ENCODE data around the gene MTCH1.
A peak's percentile ranks its signal among the peaks of the same experiment; 100 is the strongest.

The MTCH1 gene

DNA sequence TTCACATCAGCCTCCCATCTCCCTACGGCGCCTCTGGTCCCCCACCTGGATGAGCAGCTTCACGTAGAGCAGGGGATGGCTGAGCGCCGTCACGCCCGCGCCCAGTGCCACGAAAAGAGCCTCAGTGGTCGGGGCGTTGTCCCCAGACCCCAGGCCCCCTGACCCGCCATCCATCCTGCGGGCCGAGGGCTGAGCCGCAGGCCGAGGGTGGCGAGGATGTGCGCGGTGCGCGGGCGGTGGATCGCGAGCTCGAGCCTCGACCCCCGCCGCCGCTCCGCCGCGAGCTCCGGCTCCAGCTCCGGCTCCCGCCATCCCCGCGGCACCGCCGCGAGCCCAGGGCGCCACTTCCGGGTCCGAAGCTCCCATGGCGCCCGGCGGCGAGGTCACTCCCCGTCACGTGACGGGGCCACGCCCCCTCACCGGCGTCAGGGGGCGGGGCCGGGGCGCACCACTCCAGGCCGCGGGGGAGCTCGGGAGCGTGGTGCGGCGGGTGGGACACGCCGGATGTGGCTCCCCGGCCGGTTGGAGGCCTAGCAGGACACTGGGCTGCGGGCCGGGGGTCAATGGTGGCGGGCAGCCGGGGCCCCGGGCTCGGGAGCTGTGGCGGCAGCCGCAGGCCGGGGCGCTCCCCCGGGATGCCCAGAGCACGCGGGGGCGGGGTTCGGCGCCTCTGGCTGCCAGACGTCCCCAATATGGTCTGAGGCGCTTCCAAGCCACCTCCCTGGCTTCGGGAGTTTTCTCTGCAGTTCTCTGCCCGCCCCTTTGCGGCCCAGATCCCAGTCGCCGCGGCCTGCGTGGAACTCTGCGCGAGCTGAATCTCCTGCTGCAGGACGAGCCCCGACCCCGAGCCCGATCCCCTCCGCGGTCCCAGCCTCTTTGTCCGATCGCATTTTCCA is at the start of gene MTCH1:
Gene MTCH1, minus strand, starts transcription at position 389 of the 896 bp plus-strand sequence. Its CDS starts 23 bp downstream, at position 366.
- peak; percentile 81 for DNase-seq (ENCODE audit: low read depth)

DNA sequence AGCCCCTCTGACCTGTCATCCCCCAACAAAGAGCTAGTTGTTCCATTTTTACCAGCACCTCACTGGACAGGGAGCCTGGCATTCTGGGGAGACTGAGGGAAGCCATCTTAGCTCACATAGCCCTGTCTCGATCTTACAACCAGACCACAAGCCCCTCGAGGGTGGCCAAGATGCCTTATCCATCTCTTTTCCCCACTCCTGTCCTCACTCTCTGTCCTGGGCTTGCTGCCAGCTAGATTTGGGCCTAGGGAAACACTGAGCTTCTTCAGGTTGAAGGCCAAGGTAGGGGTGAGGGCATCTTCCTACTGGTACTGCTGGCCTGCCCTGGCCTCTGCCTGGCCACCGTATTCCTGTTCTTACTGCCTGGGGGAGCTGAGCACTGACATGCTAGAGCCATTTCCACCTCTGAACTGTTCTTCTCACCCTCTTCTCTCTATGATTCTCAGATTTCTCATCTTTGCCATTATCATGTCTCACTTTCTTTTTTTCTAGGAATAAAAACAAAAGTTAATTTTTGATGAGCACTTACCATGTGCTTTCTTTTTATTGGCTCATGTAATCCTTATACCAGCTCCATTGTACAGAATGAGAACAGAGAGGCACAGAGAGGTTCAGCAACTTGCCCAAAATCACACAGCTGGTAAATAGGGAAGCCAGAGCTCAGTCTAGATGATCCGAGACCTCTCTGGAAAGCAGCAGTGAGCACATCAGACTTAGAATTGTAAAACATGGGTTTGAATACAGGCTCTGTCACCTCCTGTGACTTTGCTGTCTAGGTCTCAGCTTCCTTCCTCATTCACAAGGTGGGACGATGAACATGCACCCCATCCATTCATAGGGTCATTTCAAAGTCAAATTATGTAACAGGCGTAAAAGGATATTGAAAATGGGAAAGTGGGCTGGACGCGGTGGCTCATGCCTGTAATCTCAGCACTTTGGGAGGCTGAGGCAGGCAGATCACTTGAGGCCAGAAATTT is 48.1 kb upstream of the MTCH1 start:
- DNase-seq (ENCODE audit: low read depth) = no peak

DNA sequence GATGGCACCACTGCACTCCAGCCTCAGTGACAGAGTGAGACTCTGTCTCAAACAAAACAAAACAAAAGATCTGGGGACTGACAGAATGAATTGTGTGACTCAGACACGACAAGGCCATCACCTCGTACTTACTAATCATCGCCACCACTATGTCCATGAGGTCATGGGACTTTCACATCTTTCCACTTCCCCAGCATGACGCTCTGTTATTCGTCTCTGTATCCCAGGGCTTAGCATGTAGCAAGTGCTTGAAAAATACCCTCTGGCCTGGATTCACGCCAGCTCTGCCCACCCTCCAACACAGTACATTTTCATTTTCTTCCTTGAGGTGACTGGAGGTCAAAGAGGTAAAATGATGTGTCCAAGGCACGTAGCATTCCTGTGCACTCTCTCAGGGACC is 47.3 kb upstream of the MTCH1 start:
- no peak for DNase-seq (ENCODE audit: low read depth)

DNA sequence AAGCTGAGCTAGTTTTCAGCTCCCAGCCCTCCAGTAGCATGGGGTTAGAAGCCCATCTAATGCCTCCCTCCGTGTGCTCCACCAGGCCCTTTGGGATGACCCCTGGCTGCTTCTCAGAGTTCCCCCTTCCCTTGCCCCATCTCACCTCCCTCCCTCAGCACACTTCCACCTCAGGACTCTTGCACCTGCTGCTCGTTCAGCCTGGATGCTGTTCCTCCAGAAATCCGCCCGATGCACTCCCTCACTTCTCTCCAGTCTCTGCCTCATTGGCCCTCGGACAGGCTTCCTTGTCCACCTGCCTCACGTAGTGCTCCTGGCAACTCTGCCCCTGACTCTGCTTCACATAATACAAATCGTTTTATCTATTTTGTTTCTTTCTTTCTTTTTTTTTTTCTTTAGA is 46.2 kb upstream of the MTCH1 start:
- DNase-seq (ENCODE audit: low read depth) = no peak

- DNase-seq (ENCODE audit: low read depth) = no peak
Observed at GRCh38 chr6:37030599-37030998, 44.6 kb upstream of the MTCH1 start.

- DNase-seq (ENCODE audit: low read depth) = peak; percentile 64
Observed at GRCh38 chr6:37029249-37029971, 43.4 kb upstream of the MTCH1 start.

- DNase-seq (ENCODE audit: low read depth) = no peak
Observed at GRCh38 chr6:37027811-37028469, 41.9 kb upstream of the MTCH1 start.

DNA sequence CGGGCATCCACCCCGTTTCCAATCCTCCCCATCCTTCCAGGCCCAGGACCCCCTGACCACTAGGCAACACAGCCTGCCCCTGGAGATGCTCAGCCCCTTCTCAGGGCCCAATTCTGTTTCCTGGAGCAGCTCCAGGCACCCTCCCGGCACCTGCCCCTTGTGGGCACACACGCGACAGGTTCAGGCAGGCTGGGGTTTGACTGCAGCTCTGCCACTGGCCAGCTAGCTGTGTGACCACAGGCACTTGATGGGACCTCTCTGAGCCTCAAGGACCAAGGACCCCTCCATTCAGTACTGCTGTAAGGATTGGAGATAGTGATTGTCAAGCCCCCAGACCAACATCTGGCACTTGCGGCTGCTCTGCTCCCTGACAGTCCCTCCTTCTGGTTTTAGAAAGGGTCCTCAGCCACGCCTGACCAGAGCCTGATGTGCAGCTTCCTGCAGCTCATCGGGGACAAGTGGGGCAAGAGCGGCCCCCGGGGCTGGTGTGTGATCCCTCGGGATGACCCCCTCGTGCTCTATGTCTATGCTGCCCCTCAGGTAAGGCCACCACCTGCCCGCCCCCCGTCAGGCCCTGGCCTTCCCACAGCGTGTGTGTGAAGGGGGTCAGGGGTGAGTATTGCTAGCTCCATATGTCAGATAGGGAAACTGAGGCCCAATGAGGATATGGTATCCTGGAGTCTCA is 41.2 kb upstream of the MTCH1 start:
- DNase-seq (ENCODE audit: low read depth) = no peak

- no peak for DNase-seq (ENCODE audit: low read depth)
Observed at GRCh38 chr6:37025621-37026466, 39.8 kb upstream of the MTCH1 start.

GRCh38 chr6:37024656-37025337 is 38.8 kb upstream of the MTCH1 start:
- no peak for DNase-seq (ENCODE audit: low read depth)

- no peak for DNase-seq (ENCODE audit: low read depth)
Observed at GRCh38 chr6:37022135-37022863, 36.3 kb upstream of the MTCH1 start.

GRCh38 chr6:37021356-37022129 is 35.5 kb upstream of the MTCH1 start:
- DNase-seq (ENCODE audit: low read depth) = no peak

- DNase-seq (ENCODE audit: low read depth) = no peak
Observed at GRCh38 chr6:37020812-37021211, 34.8 kb upstream of the MTCH1 start.

DNA sequence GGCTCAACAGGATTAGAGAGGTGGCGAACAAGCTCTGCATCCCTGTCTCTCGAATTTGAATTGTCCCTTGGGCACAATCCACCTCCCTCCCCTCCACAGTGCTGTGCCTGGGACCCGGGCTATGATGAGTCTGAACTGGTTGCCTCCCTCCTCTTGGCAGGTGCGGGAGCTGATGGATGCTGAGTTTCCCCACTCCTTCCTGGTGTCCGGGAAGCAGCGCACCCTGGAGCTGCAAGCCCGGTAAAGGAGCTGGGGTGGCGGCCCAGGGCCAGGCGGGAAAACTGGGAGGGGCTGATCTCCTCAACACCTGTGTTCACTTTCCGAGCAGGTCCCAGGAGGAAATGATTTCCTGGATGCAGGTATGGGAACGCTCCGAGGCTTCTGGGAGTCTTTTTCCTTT is 34.4 kb upstream of the MTCH1 start:
- DNase-seq (ENCODE audit: low read depth) = no peak

- no peak for DNase-seq (ENCODE audit: low read depth)
Observed at GRCh38 chr6:37019065-37019450, 33.1 kb upstream of the MTCH1 start.

DNA sequence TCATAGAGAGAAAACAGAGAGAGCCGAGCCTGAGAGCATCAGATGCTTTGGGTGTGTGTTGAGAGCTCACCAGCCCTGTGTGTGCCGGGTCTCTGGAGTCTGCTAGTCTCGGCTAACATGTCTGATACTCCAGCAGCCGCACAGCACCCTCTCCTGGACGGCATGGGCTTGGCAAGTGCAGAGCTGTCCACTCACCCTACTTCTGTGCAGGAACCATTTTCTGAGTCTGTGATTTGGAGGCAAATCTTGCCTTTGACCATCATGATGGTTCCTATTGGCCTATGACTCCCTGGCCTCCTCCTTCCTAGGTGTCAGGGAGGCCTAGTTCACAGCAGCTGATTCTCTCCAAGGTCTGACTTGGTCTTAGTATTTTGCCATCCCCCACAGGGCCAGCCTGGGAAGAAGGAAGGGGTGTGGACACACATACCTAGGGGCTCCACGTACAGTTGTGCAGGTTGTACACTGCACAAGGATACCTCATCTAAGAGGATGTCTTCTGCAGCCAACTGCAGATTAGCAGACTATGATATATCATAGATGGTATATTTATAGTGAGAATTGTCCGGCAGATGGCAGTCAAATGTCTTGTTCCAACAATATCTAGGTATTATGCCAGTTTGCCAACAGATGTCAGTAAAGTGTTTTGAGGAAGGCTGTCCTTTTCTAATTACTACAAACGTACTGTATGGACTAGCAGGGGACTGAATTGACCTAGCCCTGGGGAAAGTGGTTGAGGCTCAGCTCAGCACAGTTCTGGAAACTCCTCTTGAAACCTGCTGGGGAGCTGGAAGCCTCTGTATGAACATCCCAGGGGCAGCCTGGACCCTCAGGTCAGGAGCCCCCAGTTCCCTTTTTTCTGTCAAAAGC is 32.4 kb upstream of the MTCH1 start:
- DNase-seq (ENCODE audit: low read depth) = peak; percentile 71

Measured in GM04504 (cell line).